HG03139 (cell line): ENCODE results near the gene SPACA7.

ENCODE experiments used
- ATAC-seq: cut with Tn5 transposase; IDR thresholded peaks from one replicate; pipeline ENCODE4 v1.9.1; 2021; ENCODE audit not compliant: unreplicated experiment

The SPACA7 gene

DNA sequence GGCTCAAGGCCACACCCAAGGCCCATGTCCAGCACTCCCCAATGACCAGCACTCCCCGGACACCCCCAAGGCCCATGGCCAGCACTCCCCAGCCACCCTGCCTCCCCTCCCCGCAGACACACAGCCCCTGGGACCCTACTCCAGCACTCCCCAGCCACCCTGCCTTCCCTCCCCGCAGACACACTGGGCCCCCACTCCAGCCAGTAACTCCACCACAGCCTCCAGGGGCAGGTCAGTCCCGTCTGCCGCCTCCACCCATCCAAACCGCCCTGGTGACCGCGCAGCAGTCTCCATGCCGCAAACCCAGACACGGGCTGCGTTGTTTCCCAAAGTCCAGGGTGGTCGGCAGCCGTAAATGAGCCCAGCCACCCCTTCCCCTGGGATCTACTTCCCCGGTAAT, 70.7 kb downstream of the SPACA7 start:
- no peak for ATAC-seq

DNA sequence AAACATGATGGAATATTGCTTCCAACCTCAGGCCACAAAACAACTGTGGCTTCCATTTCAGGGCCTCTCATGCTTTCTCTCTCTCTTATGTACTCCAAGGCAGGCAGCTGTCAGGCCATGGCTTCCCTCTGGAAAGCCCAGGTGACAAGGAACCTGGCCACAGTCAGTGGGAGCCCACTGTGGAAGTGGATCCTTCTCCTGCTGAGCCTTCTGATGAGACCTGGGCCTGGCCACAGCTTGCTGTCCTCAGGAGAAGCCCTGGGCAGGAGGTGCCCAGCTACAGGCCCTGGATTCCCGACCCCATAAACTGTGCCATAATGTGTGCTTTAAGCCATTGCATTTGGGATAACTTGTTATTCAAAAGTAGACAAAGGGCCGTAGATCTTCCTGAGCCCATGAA, 71.2 kb downstream of the SPACA7 start:
- ATAC-seq, result no peak

DNA sequence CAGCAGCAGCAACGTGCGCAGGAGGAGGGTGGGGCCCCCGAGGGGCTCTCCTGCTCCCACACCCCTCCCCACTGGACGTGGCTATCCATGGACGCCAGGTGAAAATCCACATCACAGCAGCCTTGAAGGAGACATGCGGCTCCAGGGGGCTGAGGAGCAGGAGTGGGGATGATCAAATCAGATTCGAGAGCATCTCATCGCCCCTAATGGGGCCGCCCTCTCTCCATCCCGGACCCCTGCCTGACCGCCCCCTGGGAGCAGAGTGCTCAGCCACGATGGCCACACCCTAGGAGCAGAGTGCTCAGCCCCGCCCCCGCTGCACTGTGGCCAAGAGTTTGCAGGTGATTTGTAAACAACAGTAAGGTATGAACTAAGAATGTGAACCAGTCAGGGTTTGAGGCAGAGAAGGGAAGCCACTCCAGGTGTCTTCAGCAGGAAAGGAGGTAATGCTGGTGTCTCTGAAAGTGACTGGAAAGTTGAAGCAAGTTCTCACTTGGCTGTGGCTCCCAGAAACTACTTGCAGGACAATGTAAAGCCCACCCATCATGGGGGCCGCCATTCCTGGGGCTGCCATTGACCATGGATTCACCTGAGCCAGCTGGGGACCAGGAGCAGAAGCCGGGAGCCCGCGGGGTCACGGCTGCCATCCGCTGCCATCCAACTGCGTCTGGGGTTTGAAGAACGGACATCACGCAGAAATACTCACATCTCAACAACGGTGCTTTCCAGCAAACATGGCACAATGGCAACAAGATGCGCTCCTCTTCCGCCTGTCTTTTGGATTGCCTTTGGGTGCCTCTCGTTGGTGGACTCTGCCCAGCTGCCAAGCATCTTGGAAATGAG, 71.8 kb downstream of the SPACA7 start:
- ATAC-seq, result no peak

DNA sequence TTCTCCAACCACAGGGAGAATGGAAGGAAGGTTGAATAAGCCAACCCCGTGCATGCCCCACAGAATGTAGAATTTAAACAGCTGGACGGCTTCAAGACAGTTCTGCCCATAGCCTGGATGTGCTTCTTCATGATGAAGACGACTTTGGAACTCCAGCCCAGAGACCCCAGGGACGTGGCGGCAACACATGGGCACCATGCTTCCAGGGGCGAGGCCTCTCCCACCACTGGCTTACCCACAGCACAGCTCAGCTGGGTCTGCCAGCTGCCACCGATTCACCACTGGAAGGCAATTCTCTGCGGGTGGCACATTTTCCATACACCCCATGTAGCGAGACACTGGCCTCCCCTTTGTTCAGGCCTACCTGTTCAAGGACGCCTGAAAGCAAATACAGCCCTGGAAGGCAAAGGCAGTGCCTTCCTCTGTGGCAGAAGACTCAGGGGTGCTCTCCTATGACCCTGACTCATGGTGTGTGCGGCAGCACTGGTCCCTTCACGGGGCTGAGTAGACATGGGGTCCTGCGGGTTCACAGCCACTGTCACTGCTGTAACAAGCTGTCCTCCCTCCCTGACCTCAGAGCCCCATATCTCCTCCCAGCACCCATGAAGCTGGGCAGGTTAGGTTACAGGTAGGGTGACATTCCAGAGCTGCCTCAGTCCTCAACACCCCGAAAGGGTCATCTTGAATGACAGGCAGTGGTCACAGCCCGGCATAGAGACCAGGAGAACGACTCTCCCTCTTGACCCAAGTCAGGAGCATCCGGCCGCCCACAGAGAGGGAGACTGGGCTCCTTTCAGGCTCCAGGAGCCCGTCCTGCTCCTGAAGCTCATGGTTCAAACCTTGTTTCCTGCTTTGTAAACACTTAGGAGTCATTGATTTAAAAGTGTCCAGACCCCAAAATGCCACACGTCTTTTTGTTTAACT, 72.7 kb downstream of the SPACA7 start:
- ATAC-seq, result no peak

DNA sequence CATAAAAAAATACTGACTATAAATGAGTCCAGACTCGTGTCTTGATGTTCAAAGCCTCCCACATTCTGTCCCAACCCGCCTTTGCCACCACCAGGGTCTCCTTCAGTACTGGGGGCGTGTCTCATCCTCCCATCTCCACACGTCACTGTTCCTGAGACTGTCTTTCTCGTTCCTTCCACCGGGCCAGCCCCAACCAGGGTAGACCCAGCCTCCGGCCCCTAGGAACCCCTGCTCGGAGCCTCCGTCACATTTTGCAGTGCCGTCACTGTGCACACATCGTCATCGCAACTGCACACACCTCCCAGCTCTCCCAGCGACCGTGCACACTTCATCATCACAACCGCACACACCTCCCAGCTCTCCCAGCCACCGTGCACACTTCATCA, 73.4 kb downstream of the SPACA7 start:
- ATAC-seq, result no peak

DNA sequence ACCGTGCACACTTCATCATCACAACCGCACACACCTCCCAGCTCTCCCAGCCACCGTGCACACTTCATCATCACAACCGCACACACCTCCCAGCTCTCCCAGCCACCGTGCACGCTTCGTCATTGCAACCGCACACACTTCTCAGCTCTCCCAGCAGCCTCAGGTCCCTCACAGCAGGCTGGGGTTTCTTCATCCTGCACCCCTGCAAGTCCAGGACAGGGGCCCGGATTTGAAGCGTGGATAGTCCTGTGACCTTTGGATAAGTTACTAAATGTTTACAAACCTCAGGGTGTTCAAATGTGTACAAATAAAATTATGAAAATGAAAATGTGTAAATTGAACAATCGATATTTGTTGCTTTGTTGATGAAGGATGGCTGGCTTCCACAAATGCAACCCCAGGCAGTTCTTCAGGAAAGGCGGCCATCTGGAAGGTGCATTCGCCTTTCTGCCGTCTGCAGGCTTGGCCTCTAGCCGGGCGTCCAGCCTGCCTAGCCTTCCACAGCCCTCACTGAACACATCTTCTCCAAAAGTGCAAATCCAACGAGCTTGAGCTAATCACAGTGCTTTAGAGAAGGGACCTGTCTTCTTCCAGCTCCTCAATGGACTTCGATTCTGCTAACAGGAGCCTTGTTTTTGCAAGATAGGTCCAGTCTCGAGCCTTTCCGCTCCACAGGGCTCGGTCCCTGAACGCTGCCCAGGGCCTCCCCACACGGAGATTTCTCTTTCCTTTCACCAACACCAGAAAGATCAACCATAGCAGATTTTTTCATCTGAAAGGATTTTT, 74.2 kb downstream of the SPACA7 start:
- ATAC-seq, result no peak

DNA sequence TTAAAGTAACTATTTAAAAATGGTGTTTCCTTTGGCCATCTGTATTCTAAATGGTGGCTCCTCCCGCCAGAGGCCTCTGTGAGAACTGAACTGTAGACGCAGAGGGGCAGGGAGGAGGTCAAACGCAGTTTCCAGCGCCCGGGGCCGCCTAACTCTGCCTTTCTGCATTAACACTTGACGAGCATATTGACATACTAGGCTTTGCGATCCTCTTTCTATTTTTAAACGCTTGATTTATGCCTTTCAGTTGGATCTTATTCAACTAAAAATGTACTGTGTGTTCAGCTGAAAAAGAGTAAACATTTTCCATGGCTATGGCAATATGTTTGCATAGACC, 74.7 kb downstream of the SPACA7 start:
- ATAC-seq, result no peak

DNA sequence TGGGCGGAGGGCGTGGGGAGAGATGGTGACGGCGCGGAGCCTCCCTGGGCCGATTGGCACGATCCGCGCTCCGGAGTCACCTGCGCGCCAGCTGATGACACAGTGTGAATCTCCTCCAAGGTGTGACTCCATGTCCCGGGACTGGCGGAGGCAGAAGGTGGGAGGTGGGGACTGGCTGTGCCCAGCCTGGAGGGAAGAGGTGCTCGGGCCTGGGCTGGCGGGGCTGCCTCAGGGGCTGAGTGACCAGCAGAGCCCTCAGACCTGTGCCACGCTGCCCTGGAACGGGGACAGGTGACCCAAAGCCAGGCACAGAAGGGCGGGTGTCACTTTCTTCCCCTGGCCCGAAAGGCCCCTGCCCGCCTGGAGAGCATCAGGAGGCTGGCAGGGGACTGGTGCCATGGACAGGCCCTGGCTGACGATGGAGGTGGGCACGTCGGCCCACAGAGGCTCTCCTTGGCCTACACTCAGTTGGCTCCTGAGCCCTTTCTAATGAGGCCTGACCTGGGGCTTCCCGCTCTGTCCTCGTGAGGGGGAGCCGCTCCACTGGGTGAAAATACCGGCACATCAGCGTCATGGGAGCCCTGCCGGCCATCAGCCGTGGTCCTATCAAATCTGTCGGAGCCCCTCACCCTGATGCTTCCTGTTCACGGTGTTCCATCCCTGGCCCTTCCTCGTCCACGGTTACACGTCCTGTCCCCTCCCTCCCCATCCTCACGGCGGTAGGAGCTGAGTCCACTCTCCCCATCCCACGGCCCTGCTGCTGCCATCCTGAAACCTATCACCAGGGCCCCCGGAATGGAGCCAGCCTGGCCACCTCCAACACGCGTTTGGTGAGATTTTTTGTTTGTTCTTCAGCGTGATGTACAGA, 75.6 kb downstream of the SPACA7 start:
- no peak for ATAC-seq

DNA sequence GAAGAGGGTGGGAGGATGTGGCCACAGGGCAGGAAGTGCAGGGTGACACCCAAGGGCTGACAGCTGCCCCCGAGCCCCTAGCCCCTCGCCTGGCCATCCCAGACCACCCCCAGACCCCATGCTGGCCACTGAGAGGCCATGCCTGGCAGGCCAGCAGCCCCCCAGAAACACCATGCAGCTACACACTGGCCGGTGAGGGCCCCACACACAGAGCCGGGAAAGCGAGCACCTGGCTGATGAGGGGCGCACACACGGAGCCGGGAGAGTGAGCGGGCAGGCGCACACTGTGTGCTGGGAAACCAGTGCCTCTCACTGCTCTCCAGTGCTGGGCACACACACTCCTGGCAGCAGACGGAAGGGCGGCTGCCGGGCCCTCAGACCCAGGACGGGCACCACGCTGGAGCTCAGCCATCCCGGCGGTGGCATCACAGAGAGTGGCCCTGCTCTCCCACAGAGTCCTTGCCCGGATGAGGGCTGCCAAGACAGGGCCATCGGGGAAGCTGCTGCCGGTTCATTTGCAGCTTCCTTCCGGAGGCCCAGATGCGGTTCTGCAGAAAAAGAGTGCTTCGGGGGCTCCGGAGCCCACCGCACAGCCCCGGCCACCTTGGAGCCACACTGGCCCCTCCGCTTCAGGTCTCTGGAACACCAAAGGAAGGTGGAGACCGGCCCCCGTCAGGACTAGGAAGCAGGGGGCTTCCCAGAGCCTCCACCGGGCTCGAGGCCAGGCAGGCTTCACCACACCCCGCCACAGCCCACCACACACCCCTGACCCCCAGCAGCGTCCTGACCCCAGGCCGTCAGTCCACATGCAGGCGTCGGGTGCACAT, 76.4 kb downstream of the SPACA7 start:
- ATAC-seq, result no peak

DNA sequence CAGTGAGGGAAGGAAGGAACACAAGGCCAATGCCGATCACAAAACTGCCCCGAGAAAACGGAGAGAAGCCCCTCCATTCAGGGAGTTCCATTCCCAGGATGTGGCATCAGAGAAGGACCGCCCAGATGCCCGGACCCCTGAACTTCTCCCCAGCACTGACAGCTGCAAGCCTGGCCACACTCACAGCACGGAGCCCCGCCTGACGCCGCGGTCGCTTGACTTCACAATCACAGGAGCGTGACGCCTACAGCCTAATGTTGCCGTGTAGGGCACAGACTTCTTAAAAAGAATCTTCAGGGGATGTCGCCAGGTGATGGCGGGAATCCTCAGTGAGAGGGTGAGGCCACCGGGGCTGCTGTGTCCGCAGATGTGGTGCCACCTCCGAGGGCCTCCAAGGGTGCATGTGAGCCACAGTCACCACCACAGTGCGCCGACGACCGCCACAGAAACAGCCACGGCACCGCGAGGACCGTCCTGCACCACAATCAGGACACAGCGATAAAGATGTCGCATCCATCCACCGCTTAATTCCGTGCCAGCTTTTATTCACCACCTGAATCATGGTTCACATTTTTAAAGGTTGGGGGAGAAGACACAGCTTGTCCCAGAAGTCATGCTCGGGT, 77.2 kb downstream of the SPACA7 start:
- ATAC-seq, result no peak

DNA sequence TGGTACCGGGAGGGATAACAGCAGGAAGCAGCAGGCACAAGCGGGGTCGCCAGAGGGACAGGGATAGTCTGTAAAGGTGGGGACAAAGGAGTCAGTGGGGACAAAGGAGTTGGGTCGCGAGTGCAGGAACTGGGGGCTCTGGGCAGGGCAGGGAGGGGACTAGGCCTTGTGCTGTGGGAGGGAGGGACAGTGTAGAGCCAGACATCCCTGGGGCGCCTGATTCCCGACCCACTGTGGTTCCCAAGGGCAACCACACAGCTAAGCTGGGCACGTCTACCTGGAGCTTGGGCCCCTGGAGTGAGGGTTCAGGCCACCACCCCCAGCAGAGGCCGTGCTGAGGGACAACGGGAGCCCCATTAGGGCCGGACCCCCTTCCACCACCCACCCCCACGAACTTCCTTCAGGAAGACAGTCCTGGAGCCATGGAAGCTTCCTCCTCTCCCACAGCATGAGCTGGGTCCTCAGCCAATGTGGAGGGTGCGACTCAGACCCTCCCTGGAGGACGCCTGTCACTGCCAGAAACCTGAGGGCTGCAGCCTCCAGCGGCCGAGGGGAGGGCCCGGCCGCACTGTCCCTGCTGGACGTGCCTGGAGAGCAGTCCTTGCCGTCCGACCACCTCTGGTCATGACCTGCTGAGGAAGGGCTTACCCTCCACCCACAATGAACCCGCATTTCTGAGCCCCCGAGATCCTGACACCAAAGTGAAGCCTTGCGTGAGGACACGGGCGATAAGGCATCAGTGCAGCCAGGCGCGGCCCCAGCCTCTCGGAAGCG, 77.9 kb downstream of the SPACA7 start:
- ATAC-seq, result no peak

DNA sequence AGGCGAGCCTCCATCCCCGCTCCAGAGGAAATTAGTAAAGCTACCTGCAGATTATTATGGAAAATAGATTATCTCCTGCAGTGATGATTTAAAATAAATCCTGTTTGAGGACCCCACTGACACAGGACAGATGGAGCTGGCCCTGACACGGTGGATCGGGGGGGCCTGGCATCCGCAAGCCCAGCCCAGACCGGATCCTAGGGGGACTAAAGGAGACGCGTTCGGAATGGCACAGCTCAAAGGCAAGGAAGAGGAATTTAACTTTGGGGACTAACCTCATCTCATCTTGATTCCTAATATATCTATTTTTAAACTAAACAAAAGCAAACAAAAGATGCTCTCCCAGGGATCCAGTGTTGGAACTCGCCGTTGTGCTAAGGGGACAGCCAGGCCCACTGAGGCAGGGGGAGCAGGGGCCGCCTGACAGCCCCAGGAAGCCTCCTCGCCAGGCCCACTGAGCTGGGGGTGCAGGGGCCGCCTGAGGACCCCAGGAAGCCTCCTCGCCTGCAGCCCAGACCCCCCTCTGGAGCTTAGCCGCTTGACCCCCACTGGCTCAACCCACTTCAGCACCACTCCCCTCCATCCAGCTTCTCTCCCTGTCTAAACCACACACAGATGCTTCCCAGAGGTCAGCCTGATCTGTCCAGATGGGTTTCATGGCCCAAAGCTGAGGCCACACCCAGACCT, 78.6 kb downstream of the SPACA7 start:
- ATAC-seq, result no peak

DNA sequence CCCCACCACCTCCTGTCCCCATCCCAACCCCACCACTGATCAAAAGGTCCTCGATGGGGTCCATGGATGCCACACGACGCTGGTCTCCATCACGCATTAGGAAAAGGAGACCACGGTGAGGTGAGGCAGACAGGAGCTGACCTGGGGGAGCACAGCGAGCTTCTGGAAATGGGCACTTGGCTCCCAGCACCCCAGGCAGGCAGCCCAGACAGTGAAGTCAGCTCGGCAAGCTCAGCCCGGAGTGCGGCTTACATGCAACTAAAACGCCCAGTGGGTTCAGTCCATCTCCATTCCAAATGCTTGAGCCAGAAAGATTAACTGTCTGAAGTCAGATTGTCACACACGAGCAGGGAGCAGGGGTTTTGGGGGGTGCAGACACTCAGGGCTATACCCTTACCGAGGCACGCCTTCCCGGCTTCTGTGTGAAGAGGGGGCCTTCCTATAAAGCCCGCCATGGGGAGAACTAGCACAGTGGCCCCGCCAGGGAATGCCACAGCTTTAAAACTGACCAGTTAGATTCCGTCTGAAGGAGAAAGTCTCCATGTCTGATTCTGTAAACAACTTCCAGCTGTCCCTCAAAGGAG, 79.4 kb downstream of the SPACA7 start:
- no peak for ATAC-seq

DNA sequence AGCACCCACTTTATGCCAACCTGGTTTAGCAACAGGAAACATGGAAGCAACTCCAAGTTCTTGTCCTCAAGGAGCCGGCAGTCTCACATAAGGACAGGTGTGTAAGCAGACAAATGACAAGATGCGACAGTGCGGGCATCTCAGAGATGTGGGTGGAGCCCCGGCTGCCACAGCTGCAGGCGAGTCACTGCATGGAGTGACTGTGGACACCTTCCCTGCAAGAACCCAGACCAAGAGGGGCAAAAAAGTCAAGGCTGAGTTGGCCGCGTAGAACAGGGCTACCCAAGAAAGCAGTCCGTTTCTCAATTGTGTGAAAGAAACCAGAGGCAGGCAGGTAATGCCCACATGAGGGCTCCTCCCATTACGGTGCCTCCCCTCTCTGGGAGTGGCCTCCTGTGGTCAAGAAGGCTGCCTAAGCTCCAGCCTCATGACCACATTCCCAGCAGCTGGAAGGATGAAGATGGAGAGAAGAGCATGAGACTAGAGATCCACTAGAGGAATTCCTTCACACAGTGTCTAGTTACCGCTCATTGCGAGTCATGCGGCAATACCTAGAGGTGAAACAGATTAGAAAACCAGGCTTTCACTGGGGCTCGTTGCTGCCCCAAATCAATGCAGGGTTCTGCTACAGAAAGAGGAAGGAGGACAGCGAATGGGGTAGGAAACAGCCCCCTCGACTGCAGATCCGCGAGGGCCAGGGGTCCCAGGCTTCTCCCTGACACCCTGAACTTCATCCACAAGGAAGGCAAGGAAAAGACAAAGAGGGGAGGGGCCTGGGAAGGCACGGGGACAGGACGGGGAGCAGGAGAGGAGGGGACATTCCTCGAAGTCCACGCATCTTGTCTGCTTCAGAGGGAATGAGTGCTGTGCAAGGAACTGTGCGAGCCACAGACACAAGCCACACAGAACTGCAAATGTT, 80.2 kb downstream of the SPACA7 start:
- no peak for ATAC-seq

DNA sequence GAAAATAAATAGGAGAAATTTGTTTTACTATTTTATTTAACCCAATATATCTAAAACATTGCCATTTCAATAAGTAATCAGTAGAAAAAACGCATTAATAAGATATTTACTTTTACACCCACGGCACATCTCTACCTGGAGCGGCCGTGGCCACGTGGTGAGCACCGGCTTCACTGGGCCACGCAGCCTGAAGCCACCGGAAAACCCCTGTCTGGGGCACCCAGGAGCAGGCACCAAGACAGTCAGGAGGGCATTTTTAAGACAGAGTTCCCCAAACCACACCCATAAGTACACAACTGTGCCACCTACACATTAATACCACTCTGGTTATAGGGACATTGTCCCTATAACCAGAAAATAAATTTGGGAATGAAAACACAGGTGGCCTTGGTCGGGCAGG, 80.9 kb downstream of the SPACA7 start:
- ATAC-seq, result no peak

DNA sequence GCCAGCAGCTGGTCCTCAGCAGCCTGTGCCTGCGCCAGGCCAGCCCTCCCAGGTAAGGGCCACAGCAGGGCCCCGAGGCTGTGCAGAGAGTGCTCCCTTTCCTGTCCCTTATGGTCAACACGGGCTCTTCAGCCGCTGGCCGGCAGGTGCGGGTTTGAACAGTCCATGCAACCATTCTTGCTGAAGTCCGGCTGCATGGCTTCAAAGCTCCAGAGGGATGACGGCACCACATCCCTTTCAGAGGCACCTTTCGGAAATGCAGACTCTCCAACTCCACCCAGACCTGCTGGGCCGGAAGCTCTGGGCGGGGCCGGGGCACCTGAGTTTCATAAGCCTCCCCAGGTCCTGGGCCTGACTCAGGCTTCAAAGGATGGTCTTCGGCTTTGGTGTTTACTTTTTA, 81.3 kb downstream of the SPACA7 start:
- ATAC-seq, result no peak
